Measurements from ENCODE around the gene YIF1A.
A peak's percentile ranks its signal among the peaks of the same experiment; 100 is the strongest.
"Not testable (repeated sequence)": the region's sequence is repeated elsewhere in the genome, so short reads cannot be mapped to it uniquely, and the experiment has no call there.

YIF1A gene

DNA sequence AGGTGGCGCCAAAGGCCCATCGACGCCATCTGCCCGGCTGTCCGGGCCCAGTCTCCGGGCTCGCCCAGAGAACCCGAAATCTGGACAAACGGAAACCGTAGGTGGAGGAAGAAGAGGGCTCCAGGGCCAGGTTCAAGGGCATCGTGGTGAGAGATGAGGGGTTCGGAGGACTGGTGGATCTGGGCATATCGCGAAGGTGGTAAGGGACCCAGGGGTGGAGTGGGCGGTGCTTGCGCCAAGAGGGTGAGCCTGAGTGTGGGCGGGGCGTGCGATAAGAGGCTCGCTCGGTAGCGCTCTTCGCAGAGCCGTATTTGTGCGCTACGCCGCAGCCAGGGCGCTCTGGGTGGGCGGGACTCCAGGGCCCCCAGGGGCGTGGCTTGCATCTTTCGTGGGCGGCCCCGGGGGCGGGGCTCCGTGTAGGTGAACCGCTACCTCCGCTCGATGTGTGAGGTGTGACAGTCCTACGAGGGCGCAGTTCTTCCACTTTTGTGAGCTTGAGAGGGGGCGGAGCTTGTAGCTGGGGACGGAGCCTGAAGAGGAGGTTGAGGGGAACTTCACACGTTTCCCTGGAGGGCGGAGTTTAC lies 23.1 kb upstream of the YIF1A start:
- peak; percentile 94 for DNase-seq (ENCODE audit: low read depth, low spot score)

DNA sequence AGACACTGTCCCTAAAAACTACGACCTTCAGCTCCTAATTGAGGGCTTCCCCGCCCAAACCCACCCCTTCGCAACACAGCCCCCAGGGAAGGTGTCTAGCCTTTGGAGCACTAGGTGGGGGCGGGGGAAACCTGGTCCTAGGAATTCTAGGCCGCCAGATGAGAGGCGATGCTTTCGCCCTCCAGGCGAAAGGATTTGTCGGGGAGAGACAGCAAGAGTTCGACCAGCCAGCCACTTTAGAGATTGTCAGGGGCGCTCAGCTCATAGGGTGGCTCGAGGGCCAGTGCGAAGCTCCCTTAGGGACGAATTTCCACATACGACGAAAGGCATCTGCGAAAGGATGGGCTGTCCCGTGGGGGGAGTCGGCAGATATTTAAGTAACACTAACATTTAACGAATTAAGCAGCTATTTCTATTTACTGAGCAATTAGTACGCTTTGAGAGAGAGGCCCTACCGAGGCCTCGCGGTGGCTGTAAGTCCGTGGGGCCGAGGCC lies 22.6 kb upstream of the YIF1A start:
- no peak for DNase-seq (ENCODE audit: low read depth, low spot score)

DNA sequence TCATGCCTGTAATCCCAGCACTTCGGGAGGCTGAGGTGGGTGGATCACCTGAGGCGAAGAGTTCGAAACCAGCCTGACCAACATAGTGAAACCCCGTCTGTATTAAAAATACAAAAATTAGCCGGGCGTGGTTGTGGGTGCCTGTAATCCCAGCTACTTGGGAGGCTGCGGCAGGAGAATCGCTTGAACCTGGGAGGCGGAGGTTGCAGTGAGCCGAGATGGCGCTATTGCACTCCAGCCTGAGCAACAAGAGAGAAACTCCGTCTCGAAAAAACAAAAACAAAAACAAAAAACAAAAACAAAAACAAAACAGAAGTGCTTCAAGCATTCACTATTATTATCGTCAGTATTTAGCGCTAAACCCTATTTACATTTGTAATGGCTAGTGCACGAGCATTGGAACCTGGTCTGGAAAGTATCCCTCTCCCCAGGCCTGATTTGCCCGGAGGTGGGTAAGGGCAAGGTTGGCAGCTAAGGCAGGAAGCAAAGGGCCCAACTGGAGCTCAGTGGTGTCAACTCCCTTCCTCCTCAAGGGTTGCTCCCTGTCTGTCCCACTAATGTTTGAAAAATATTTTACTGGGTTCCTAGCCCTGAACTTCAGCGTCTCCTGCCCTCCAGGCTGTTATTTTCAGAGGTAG lies 22.0 kb upstream of the YIF1A start:
- DNase-seq (ENCODE audit: low read depth, low spot score) = not testable (repeated sequence)

DNA sequence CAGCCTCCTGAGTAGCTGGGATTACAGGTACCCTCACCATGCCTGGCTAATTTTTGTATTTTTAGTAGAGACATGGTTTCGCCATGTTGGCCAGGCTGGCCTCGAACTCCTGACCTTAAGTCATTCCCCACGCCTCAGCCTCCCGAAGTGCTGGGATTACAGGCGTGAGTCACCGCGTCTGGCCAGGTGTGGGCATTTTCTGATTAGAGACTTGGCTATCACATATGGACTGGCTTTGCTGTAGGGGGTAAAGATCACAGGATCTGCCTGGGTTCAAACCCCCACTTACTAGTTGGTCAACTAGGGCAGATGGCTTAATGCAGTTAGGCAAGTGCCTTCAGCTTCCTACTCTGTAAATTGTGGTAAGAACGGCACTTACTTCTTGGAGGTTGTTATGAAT lies 21.4 kb upstream of the YIF1A start:
- DNase-seq (ENCODE audit: low read depth, low spot score) = no peak

DNA sequence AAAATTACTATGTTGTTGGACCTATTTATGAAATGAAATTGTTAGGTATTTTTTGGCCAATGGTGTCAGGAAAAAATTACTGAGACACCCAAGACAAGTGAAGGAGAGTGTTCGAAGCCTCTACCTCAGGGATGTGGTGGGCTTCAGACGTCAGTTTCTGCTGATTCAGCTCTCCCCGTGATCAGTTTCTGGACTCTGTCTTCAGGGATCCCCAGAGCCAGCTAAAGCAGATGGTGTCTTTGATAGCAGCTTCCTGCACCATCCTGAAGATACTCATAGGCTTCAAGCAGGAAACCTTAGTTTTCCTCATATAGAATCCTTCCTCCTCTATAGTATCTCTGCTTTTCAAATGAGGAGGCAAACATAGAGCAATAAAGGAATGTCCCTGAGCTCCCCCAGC lies 20.5 kb upstream of the YIF1A start:
- no peak for DNase-seq (ENCODE audit: low read depth, low spot score)

DNA sequence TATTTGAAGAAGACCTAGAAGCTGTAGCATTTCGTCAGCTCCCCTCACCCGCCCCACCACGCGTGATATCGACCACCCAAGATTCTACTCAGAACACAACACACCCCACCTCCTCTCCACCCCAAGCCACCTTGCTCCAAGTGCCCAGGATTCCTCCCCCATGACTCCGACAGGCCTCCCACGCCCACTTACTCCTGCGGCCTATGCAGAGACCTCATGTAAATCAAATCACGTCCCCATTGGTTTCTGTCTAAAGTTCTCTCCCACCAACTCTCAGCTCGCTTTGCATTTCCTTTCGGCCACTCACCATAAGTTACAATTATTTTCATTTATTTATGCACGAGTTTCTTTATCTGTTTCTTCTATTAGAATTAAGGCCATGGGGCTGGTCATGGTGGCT lies 13.7 kb upstream of the YIF1A start:
- no peak for DNase-seq (ENCODE audit: low read depth, low spot score)

DNA sequence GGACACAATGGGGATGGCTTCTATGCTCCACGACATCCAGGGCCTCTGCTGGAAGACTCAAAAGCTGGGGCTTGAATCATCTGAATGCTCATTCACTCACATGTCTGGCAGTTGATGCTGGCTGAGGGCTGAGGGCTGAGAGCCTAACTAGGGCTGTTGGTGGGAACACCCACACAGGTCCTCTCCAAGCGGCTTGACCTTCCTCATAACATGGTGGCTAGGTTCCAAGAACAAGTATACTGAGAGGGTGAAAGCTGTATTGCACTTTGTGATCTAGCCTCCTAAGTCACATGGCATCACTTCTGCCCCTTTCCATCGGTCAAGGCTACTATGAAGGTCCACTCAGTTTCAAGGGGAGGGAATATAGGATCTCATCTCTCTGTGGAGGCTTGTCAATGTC lies 10.2 kb upstream of the YIF1A start:
- no peak for DNase-seq (ENCODE audit: low read depth, low spot score)

DNA sequence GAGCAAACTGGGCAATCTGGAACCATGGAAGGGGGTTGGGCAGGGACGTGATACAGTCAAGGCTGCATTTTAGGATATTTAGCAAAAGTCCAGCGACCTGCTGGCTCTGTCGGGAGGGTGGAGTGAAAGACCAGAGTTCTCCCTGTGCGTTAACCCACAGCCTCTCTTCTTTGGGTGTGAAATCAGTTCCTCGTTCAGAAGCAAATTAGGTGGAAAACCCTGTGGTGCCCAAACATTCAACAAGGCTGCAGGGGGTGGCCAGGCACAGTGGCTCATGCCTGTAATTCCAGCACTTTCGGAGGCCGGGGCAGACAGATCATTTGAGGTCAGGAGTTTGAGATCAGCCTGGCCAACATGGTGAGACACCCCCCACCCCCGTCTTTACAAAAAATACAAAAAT lies 8.7 kb upstream of the YIF1A start:
- DNase-seq (ENCODE audit: low read depth, low spot score) = no peak

DNA sequence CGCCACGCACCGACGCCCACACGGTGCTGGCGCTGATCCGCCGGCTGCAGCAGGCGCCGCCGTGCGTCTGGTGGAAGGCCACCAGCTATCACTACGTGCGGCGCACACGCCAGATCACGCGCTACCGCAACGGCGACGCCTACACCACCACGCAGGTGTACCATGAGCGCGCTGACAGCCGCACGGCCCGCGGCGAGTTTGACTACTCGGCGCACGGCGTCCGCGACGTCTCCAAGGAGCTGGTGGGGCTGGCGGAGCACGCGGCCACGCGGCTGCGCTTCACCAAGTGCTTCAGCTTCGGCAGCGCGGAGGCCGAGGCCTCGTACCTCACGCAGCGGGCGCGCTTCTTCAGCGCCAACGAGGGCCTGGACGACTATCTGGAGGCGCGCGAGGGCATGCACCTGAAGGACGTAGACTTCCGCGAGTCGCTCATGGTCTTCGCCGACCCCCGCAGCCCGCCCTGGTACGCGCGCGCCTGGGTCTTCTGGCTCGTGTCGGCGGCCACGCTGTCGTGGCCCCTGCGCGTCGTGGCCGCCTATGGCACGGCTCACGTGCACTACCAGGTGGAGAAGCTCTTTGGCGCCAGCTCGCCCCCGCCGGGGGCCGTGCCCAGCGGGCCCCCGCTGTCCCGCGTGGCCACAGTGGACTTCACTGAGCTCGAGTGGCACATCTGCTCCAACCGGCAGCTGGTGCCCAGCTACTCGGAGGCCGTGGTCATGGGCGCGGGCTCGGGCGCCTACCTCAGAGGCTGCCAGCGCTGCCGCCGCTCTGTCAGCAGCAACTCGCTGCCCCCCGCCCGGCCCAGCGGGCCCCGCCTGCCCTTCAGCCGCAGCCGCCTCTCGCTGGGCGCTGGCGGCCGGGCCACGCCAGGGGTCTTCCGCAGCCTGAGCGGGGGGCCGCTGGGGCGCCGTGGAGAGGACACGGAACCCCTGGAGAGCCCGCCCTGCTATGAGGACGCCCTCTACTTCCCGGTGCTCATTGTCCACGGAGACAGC lies 6.0 kb upstream of the YIF1A start:
- no peak for DNase-seq (ENCODE audit: low read depth, low spot score)

DNA sequence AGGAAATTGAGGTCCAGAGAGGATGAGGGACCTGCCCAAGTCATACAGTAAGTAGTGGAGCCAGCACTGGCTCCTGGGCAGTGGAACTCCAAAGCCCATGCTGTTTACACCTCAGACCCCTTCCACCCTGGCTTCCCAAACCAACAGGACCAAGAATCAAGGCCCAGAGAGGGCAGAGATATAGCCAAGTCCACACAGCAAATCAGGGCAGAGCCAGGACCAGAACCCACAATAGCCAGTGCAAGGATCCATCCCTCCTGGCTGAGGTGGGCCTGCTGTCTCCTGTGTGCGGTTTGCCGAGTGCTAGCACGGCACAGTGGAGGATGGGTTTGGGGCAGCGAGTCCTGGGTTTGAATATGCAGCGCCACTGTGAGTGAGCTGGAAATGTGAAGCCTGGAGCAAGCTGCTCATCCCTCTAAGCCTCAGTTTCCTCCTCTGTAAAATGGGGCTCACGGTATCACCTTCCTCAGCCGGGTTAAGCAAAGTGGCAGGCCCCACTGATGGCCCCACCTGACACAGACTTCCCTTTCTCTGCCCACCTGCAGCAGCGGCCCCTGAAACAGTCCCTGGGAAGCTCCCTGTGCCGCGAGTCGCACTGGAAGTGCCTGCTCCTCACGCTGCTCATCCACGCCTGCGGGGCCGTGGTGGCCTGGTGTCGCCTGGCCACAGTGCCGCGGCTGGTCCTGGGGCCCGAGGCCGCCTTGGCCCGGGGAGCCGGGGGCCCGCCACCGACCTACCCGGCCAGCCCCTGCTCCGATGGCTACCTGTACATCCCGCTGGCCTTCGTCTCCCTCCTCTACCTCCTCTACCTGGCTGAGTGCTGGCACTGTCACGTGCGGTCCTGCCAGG lies 5.1 kb upstream of the YIF1A start:
- DNase-seq (ENCODE audit: low read depth, low spot score) = no peak

DNA sequence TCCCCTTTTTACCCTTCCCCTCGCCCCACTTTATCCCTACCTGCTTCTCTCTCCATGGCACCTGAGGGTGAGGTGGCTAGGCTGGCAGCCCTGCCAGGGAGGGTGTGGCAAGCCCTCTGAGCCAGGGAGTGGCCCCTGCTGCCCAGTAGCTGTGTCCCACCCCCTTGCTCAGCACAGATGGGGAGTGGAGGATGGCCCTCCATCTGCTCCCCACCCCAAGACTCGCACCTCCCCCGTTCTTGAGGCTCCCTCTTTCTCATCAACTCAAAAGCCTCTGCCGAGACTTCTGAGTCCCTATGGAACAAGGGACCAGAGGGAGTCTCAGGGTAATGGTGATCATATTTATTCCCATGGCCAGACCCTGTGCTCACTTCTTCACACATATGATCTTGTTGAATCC lies 4.4 kb upstream of the YIF1A start:
- DNase-seq (ENCODE audit: low read depth, low spot score) = no peak

DNA sequence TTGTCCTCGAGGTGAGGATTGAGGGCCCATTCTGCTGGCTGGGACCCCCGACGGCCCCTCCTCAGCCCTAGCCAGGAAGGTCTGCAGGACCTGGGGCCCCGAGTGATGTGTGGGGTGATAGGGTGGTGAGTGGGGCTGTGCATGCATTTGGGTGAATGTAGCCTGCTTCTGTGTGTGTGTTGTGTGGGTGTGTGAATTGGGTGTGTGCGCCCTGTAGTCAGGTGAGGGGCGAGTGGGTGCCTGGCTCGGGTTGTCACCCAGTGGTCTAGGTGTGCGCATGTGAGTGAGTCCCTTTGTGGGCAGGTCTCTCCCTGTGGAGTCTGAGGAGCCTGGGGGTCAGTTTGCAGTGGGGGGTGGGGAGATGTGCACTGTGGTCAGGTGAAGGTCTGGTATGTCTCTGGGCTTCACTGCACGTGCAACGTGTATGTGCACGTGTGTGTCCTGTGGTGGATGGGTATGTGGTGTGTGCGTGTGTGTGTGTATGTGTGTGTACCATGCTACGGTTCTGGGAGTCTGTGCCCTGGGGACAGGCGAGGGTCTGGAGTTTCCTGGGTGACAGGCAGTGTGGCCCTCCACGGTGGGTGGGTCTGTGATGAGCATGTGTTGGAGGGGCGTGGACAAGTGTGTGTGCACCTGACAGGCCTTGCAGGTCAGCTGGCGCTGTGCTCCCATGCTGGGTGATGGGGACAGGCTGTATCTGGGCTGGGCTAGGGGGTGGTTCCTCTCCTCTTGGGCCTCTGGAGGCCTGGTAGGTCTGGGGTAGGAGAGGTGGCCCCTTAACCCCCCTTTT lies 3.8 kb upstream of the YIF1A start:
- DNase-seq (ENCODE audit: low read depth, low spot score) = no peak

DNA sequence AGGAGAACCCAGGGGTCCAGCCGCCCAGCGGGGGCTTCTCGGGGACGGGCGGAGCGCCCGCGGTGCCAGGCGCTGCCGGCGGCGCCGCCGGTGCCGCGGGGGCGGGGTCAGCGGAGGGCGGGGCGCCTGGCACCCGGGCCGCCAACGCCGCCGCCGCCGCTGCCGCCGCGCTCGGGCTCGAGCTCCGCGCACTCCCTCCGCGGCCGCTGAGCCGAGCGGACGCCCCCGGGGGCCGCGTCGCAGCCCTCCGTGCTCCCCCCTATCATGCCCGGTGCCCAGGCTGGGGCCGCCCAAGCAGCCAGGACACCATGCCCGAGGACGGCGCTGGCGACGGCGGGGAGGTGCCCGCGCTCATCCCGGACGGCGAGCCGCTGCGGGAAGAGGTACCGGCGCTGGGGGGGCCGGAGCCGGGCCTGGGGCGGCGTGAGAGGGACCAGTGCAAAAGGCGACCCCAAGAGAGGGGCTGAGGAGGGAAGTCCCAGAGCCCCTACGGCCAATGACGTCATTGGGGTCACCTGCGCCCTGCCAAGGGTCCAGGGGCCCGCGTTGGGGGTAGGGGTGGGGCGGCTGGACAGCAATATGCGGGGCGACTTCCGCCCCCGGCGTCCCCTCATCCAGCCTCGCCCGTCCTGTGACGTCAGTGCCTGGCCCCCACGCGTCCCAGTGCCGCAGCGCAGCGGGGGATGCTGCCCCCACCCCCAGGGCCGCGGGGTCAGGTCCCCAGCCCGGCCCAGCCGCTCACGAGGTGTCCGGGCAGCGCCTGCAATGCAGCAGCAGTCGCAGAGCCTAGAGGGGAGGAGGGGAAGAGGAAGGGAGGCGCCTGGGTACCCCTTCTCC lies 3.0 kb upstream of the YIF1A start, which contains the start of gene TMEM151A:
TSS of gene TMEM151A (plus strand) at position 189 of the 837 bp plus-strand sequence. CDS start at position 309, 120 bp downstream.
- DNase-seq (ENCODE audit: low read depth, low spot score) = no peak

DNA sequence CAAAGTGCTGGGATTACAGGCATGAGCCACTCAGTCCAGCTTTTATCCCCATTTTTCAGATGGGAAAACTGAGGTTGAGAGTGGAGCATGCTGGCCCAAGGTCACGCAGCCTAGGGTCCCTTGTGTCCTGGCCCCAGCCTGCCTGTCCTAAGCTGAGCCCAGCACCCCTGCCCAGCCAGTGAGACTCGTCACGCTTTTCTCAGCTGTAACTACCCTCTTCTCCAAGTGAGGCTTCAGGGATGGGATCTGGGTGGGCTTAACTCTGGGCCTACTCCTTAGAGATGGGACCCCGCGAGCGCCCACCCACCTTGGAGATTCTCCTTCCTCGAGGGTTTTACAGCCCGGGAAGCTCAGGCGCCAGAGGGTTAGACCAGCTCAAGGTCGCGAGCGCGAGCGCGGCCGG lies 2.4 kb upstream of the YIF1A start:
- no peak for DNase-seq (ENCODE audit: low read depth, low spot score)

DNA sequence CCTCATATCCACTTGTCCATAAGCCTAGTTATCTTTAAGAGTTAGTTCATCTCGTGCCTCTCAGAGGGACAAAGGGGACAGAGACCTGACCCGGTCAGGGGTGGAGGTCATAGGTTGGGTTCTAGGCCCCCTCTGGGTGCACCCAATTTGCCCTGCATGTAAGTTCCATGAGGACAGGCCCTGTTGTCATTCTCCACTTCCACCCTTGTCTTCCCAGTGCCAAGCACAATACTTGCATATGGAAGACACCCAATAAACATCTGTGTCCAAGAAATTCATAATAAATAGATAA lies 1.3 kb upstream of the YIF1A start:
- DNase-seq (ENCODE audit: low read depth, low spot score) = no peak

DNA sequence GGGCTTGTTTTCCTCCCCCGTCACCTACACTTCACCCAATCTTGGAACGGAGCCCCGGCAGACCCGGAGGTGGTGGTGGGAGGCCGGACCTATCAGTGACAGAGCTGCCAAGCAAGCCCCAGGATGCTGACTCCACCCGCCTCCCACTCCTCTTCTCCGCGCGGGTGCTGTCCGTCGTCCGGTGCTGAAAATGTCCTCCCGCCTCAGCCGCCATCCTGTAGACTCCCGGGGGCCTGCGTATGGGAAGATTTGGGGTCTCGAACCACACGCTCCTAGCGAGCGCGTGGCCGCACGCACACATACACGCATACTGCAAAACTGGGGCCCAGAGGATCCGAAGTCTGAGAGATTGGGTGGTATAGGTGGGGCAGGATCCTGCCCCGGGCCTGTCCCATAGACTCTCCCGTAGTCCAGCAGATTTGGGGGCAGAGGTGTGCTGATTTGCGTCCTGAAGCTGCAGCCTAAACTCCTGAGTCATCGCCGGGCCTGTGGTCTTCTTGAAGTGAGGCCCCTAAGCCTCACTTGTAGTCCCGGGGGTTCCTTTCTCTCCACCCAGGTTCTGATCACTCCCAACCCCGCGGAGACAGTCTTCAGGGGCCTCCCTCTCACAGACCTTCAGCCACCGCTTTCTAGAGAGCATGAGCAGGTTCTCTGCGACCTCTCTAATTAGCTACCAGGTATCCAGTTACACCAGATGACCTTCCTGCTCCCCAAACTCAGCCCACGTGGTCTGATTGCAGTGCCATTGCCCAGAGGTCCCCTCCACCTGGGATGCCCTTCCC lies 796 bp upstream of the YIF1A start:
- DNase-seq (ENCODE audit: low read depth, low spot score) = peak; percentile 71

DNA sequence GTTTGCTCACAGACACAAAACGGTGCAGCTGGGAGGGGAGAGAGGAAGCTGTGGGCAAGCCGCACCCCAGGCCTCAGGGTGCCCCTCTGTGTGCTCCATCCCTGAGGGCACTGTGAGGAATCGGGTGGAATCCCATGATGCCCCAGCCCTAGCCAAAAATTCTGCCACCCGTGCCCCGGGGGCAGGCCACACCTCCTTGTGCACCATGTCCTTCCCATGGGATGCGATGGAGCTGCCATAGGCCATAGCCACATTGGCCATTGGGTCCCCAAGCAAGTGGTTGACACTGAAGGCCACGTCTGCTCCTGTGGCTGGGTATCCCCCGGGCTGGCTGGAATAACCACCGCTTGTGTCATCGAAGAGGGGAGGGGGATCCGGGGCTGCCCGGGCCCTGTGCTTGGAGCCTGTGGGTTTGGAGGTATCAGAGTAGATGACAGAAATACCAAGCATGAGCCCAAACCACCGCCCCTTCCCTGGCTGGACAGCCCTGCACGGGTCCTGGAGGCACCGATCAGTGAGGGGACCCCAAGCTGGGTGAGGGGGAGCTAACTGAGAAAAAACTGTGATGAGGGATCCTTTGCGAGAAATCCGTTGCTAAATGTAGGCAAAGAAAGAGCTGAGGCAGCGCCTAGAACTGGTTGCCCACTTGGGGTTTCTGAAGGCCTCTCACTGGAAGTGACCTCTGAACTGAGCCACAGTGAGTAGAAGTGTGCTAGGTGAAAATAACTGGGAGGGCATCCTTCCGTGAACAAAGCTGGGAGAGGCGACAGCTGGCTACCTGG lies 863 bp downstream of the YIF1A start:
- DNase-seq (ENCODE audit: low read depth, low spot score) = no peak

DNA sequence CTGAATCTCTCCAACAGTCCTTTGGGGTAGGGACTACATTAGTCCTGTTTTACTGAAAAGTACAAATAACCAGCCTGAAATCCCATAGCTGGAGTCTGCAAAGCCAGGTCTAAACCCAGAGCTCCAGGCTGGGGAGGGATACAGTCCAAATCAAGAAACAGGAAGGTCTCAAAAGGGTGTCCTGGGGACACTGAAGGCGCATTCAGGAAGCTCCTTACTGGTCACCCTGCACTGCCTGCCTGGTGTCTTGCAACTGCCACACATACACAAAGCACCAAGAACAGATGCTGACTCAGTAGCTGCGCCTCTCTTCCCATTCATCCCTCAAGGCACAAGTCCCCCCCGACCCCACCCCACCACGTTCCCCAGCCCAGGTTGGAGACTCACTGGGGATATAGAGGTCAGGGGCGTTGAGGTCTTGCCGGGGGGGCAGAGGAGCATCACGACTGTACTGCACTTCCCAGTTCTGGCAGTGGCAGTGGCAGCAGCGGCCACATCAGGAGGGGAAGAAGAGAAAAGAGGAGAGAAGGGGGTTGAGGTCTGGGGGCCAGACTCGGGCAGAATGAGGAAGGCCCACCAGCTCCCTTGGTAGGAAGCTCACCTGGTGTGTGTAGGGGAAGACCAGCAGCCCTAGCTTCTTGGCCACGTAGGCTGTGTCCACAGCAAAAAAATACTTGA lies 1.6 kb downstream of the YIF1A start:
- no peak for DNase-seq (ENCODE audit: low read depth, low spot score)
